Lung (tissue), 12 donors: ENCODE data around the gene VPS41. TPM values are rescaled to one million over a fixed set of nuclear protein-coding genes. Genes with fewer than 3 reads are reported as not detected.

Source experiments
- ATAC-seq: fragments of 200-7000 bp; cut with Tn5 transposase; one replicate; pipeline ENCODE4 v1.9.1; 2020; ENCODE audit warnings: moderate number of reproducible peaks; ENCODE audit not compliant: insufficient read depth, low FRiP score
- DNase-seq, 3 donors: peaks; one replicate each; pipeline ENCODE4 v3.0.0-alpha.2; 2013 to 2017
- H3K27ac ChIP-seq, 2 donors: one replicate each; pipeline ENCODE4 v1.5.1; 2013; ENCODE audit warnings: mild to moderate bottlenecking in 2 of 2, moderate library complexity in 2 of 2, control low read depth in 1 of 2, inconsistent platforms in 1 of 2, low read depth in 1 of 2, low read length in 1 of 2
- H3K27me3 ChIP-seq, 3 donors: one replicate each; pipeline ENCODE4 v1.5.1; 2013; ENCODE audit warnings: low read length in 2 of 3; ENCODE audit not compliant: control insufficient read depth in 3 of 3, insufficient read depth in 3 of 3
- H3K36me3 ChIP-seq, 4 donors: one replicate each; pipeline ENCODE4 v1.5.1; 2013; ENCODE audit warnings: low read length in 4 of 4, mild to moderate bottlenecking in 1 of 4, moderate library complexity in 1 of 4; ENCODE audit not compliant: control insufficient read depth in 4 of 4, insufficient read depth in 4 of 4
- H3K4me1 ChIP-seq, 5 donors: one replicate each; pipeline ENCODE4 v1.5.1; 2013; ENCODE audit warnings: low read length in 5 of 5, mild to moderate bottlenecking in 2 of 5, moderate library complexity in 1 of 5; ENCODE audit not compliant: control insufficient read depth in 5 of 5, insufficient read depth in 5 of 5
- H3K4me3 ChIP-seq: one replicate; pipeline ENCODE4 v1.5.1; 2013; ENCODE audit warnings: mild to moderate bottlenecking, control low read depth, moderate library complexity
- H3K9ac ChIP-seq, 2 donors: one replicate each; pipeline ENCODE4 v1.5.1; 2013; ENCODE audit warnings: low read length in 2 of 2, control low read depth in 1 of 2; ENCODE audit not compliant: insufficient read depth in 1 of 2
- H3K9me3 ChIP-seq, 4 donors: one replicate each; pipeline ENCODE4 v1.5.1; 2013; ENCODE audit warnings: low read length in 3 of 4, mild to moderate bottlenecking in 1 of 4, moderate library complexity in 1 of 4; ENCODE audit not compliant: control insufficient read depth in 4 of 4, insufficient read depth in 3 of 4
- CTCF ChIP-seq: IDR thresholded peaks from 2 replicates; pipeline ENCODE4 v1.5.1; 2012; ENCODE audit warnings: mild to moderate bottlenecking; ENCODE audit errors: control extremely low read depth, extremely low read depth
- WGBS, 2 donors: extraction: QIAGEN DNeasy Blood & Tissue Kit; methylation state at CpG; one replicate each; pipeline ENCODE4 v1.1.7; 2013; 5-methylcytosine and 5-hydroxymethylcytosine counted together
- polyA plus RNA-seq, 2 donors: library from polyadenylated mRNA; stranded (reverse); fragments of 200-250 nt; gene quantifications; one replicate each; pipeline ENCODE4 v1.2.1, GENCODE V29; 2013
- total RNA-seq, 2 donors: library from RNA; depleted of rRNA in 1 of 2; stranded (reverse); fragments of >200 nt in 1 of 2; gene quantifications; one replicate each; pipeline ENCODE4 v1.2.1, GENCODE V29; 2014 to 2021
- donor health status: control.
- donor health status: control.
- donor health status: Bipolar disorder and iron deficiency.
- donor health status: healthy.
- donor health status: DM: yes; HTN: yes; CAD: no.

Gene VPS41
- total and polyA plus RNA-seq, 4 donors: 13.8 to 88.6 (median 48.1) TPM

DNA sequence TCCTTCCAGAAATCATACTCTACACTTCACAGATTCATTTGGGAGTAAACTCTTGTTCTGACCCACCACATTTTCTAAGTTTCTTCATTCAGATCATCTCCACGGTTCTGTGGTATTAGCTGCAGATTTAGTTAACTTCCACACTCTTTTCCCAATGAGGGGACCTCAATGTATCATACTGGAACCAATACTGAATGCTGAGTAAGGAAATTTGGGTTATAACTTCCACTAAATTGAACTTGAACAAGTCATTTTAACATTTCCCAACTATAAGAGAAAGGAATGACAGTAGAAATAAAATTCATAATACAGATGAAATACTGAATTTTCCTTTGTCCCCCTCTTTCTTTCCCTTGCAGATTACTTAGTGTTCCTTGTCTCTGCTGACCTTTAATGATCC lies 131.4 kb downstream of the VPS41 start:
- no peak for TF ChIP-seq CTCF
- no peak for DNase-seq
- Histone ChIP-seq H3K27me3 (no peaks in the 10 kb centered on the region), H3K4me1 (peaks cover 0 to 4% (median 0%) of the 10 kb centered on the region in 5 donors), H3K4me3 (no peak overlapping the region), H3K9me3 (no peaks in the 10 kb centered on the region), H3K27ac (no peak overlapping the region), H3K9ac (no peak overlapping the region), H3K36me3 (peaks cover 0 to 15% (median 4%) of the 10 kb centered on the region in 4 donors)
- ATAC-seq: no peak
- WGBS, 2 donors: 45 to 73% methylated on average over 1 of the region's 1 CpG

GRCh38 chr7:38775506-38776175 lies 133.3 kb downstream of the VPS41 start:
- TF ChIP-seq CTCF: no peak
- H3K4me3 ChIP-seq: no peak overlapping the region
- H3K9me3 ChIP-seq: no peaks in the 10 kb centered on the region
- no peaks in the 10 kb centered on the region for H3K27me3 ChIP-seq
- peaks cover 0 to 4% (median 0%) of the 10 kb centered on the region in 5 donors for H3K4me1 ChIP-seq
- ATAC-seq (no peak), DNase-seq (peak in 2 of 3 donors; percentile 4 to 36)
- 56 to 74% methylated on average over 3 of the region's 3 CpGs for WGBS, 2 donors
- H3K36me3 ChIP-seq: peaks cover 0 to 21% (median 4%) of the 10 kb centered on the region in 4 donors
- H3K27ac ChIP-seq: no peak overlapping the region
- no peak overlapping the region for H3K9ac ChIP-seq

DNA sequence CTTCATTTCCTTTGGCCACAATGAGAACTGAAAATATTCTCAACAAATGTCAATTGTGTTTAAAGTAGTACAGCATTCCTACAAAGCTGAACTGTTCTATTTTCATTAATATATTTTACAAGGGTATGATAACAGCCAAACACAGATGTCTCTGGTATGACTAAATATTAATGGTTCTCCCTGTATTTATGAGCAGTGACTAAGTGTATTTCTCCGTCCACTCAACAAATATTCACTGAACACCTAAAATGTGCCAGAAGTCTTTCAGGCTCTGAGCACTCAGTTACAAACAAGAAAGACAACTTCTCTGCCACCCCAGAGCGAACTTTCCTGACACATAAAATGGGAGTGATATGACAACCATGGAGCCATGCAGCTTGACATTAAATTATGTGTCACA lies 135.6 kb downstream of the VPS41 start:
- no peak for ATAC-seq
- 48 to 49% methylated on average over 2 of the region's 2 CpGs for WGBS, 2 donors
- no peak for TF ChIP-seq CTCF

More for the DNA sequence above, 135.6 kb downstream of the VPS41 start:
- no peaks in the 10 kb centered on the region for H3K9me3 ChIP-seq
- peaks cover 4 to 25% (median 7%) of the 10 kb centered on the region in 4 donors for H3K36me3 ChIP-seq
- no peak overlapping the region for H3K4me3 ChIP-seq
- no peak overlapping the region for H3K9ac ChIP-seq
- H3K4me1 ChIP-seq: peaks cover 0 to 4% (median 0%) of the 10 kb centered on the region in 5 donors
- H3K27me3 ChIP-seq: no peaks in the 10 kb centered on the region
- peak in 1 of 3 donors; percentile 23 for DNase-seq
- no peak overlapping the region for H3K27ac ChIP-seq
